NCI-H1105 (cell line): ENCODE measurements around the gene TMEM60.
"Not testable (repeated sequence)": the region's sequence is repeated elsewhere in the genome, so short reads cannot be mapped to it uniquely, and the experiment has no call there.

Experiments
- DNase-seq: peaks from one replicate; lab custom pipeline; 2025; lab: John Stamatoyannopoulos, UW

Gene TMEM60, protein sequence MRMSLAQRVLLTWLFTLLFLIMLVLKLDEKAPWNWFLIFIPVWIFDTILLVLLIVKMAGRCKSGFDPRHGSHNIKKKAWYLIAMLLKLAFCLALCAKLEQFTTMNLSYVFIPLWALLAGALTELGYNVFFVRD

DNA sequence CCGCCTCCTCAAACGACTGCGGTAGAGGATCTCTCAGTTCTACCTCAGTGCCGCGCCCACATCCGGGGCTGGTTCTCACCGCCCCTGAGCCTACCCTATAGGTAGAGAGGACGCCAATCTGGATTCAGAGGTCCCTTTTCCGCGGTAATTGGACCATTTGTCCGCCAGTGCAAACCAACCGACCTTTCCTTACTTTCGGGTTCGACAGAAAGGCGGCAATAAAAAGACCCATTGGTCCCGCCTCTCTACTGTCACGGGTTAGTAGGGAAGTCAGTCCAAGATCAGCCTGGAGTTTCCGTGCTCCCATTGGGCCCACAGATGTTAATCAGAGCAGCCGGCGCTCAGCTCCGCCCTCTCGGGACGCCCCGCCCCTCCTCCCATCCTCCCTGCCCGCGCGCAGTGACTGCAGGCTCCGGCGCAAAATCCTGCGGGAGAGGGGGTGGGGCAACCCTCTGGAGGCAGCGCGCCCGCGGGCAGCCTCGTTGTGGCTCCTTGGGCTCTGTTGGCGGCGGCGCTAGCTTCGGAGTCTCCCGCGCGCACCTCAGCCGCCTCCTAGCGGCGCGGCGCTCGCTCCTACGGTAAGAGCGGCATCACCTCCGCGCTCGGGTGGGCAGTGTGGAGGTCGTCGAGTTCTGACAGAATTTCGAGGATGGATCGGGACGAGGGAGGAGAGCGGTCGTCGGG is at the start of gene TMEM60, which contains the start of gene PHTF2:
Gene TMEM60 (minus strand): TSS at position 41 of the 684 bp plus-strand sequence. CDS start 4,061 bp downstream, outside the sequence.
Gene PHTF2 (plus strand): TSS at position 380 of the 684 bp plus-strand sequence.
- DNase-seq: peak; percentile 99

GRCh38 chr7:77846317-77847092 is 48.3 kb upstream of the TMEM60 start:
- no peak for DNase-seq

DNA sequence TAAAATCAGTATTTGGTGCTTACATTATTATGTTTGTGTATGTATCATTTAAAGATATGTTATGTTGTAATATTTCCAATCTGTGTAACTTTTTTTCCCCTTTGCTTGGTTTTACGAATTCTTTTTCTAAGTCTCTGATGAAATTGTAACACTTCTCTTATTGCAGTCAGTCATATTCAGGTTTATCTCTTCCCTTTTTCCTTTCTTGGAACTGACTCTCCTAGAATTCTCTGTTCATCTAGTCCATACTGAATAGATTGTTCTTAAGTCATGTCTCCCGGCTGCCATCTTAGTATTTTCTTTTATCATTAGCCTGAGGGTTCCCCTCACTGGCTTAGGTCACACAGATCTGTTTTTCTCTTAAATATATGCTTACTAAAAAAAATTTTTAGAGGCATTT is 45.0 kb upstream of the TMEM60 start:
- no peak for DNase-seq

GRCh38 chr7:77839919-77840318 is 41.7 kb upstream of the TMEM60 start:
- no peak for DNase-seq

DNA sequence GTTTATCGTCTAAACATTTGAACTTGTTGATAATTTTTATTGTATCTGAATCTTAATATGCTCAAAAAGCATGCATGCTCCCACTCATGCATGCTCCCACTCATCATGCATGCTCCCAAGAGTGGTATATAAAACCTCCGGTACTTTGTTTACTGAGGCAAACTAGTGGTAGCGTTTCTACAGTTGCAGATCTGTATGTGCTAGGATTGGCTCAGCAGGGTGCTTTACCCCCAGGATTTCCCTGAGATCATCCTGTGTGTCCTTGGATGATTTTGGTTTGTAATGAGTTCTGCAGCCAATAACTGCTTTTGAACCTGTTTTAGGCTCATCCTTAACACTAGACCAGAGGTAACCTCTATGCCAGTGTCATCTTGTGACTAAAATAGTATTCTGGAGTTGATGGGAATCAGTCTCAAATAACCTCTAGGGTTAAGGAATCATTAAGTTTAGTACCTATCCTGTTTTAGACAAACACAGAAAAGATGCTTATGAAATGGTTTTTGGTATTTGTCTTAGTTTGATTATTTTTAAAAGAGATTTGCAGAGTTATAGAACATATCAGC is 40.8 kb upstream of the TMEM60 start:
- DNase-seq: no peak

DNA sequence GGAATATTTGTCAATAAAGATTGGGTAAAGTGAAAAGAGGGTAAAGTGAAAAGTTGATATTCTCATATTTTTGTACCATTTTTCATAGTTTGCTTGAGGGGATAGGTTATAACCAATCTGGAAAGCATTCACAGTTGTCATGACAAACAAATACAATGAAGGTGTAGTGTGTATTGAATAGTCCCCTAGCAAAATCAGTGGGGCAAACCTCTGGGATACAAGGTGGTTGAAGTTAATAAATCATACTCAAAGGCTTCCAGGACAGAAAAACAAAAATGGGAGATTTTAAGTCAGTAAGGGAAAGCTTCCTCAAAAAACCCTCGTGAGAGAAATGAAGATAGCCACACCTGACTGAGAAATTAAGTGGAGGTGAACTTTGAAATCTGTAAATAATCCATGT is 39.7 kb upstream of the TMEM60 start:
- no peak for DNase-seq

- no peak for DNase-seq
Observed at GRCh38 chr7:77837275-77837674, 39.0 kb upstream of the TMEM60 start.

DNA sequence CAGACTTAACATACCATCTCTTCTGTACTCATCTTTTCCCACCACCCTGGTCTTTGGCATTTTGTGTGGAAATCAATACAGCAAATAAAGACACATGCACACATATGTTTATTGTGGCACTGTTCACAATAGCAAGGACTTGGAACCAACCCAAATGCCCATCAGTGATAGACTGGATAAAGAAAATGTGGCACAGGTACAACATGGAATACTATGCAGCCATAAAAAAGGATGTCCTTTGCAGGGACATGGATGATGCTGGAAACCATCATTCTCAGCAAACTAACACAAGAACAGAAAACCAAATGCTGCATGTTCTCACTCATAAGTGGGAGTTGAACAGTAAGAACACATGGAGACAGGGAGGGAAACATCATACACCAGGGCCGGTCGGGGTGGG is 38.2 kb upstream of the TMEM60 start:
- DNase-seq: not testable (repeated sequence)

GRCh38 chr7:77833136-77833535 is 34.9 kb upstream of the TMEM60 start:
- DNase-seq: no peak

DNA sequence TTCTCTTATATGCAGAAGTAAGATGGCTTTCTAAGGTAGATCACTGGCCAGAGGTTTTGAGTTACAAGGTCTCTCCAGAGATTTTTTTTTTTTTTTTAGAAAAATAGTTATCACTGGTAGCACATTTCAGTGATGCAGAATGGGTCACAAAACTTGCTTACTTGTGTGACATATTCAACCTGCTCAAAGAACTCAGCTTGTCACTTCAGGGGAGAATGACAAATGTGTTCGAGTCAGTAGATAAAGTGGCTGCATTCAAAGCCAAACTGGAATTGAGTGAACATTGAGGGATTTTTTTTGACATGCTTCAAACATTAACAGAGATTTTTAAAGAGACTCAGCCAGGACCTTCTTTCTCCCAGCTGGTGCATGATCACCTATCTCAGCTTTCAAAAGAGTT is 33.7 kb upstream of the TMEM60 start:
- DNase-seq: no peak

DNA sequence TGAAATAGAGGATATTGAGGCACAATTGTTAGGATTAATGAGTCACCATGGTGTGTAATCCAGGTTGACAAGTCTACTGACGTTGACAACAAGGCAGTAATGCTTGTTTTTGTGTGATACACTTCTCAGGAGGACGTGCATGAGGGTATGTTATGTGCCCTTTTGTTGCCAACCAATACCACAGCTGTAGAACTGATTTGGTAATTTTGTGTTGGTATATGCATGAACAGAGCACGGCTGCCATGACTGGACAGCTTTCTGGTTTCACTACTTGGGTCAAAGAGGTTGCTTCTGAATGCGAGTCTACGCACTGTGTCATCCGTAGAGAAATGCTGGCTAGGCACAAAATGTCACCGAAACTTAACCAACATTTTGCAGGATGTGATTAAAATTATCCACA is 33.2 kb upstream of the TMEM60 start:
- no peak for DNase-seq

GRCh38 chr7:77830649-77831355 is 32.6 kb upstream of the TMEM60 start:
- DNase-seq: no peak

DNA sequence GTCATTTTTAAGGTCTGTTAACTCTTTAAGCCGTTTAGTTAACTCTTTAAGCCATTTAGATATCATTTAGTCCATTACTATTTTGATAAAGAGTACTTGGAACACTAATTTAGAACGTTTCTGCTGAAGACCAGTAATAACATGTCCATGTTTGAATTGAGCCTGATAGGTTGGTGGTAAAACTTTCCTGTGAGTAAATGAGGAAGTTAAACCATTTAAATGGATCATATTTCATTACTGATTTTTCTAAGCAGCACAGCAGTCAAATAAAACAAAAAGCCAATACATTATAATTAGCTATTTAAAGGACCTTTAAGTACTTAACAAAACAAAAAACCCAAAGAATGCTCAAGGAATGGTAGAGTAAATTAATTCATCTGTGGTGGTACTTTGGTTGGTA is 29.8 kb upstream of the TMEM60 start:
- peak; percentile 44 for DNase-seq

- no peak for DNase-seq
Observed at GRCh38 chr7:77826300-77826699, 28.1 kb upstream of the TMEM60 start.

- no peak for DNase-seq
Observed at GRCh38 chr7:77825131-77825530, 26.9 kb upstream of the TMEM60 start.

DNA sequence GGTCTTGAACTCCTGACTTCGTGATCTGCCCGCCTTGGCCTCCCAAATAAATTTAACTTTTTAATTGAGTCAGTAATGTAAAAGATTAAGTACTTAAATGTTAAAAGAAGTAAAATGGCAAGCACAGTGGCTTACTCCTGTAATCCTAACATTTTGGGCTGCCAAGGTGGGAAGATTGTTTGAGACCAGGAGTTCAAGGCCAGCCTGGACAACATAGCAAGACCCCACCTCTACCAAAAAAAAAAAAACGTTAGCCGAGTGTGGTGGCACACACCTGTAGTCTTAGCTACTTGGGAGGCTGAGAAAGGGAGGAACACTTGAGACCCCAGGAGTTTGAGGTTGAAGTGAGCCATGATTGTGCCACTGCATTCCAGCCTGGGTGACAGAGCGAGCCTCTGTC is 26.4 kb upstream of the TMEM60 start:
- no peak for DNase-seq

DNA sequence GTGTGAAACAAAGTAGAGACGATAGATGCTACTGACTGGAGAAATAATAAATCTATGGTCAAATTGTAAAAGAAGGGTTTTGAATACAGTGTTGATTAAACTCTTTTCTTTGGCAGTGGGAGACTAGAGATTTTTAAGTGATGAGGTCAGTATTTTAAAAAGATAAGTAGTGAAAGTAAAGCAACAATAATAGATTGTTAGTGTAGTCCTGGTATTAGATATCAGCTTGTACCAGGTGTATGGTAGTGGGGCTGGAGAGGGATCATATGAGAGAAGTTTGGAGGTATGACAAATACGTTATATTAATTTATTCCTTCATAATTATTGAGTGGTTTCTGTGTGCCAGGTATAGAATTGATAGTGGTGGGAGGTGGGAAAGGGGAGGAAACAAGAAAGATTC is 25.6 kb upstream of the TMEM60 start:
- DNase-seq: no peak

DNA sequence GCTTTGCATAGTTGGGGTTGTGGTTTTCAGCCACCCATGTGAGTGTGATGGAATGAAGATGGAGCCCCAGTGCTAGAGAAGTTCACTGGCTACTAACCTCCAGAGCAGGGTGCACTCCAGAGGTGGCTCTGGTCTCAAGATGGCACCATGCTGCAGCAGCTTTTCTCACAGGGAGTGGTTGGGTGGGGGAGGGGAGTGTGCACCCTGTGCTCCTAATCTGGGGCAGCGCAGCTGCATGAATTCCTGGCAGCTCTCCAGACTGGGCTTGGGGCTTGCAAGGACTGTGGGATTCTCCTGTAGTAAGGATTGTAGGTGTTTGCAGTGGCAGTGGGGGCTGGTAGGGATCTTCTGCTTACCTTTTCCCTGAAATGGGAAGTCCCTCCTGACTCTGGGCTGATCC is 24.0 kb upstream of the TMEM60 start:
- peak; percentile 8 for DNase-seq

DNA sequence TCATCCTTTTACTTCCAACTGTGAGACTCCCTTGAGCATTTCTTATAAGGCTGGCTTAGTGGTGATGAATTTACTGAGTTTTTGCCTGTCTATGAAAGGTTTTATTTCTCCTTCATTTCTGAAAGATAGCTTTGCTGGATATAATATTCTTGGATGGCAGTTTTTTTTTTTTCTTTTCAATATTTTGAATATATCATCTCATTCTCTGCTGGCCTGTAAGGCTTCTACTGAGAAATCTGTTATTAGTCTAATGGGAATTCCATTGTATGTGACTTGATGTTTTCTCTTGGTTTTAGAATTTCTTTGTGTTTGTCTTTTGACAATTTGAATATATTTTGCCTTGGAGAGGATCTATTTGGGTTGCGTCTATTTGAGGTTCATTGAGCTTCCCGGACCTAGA is 22.7 kb upstream of the TMEM60 start:
- no peak for DNase-seq

GRCh38 chr7:77819021-77819420 is 20.8 kb upstream of the TMEM60 start:
- no peak for DNase-seq

- DNase-seq: no peak
Observed at GRCh38 chr7:77813180-77813579, 14.9 kb upstream of the TMEM60 start.

DNA sequence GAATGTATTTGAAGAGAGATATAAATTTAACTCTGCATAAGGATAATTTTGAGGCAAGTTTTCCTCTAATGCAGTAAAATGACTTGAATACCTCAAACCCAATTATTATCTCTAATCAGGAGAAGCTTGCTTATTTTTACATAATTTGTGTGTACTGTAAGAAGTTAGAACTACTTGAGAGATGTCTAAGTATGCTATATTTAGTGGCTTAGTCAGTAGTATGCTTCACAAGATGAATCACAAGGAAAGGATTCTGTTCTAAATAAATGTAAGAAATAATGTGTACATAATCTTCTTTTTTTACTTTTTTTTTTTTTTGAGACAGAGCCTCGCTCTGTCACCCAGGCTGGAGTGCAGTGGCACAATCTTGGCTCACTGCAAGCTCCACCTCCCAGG is 14.1 kb upstream of the TMEM60 start:
- no peak for DNase-seq
